MCF 10A (cell line): ENCODE measurements around the gene CCDC137. TPM values are rescaled to one million over a fixed set of nuclear protein-coding genes. Genes with fewer than 3 reads are reported as not detected.

Experiments used
- BruUV-seq: library from RNA; stranded (reverse); fragments of 400-500 nt; replicated peaks from 2 replicates; lab custom pipeline; 2021; lab: Mats Ljungman, UMichigan
- CTCF ChIA-PET: fragments of 300-600 bp; sonication (Branson Sonifier 250); formaldehyde crosslinking; extraction: SDS; loops from one replicate; lab custom pipeline; 2021; ENCODE audit warnings: antibody characterized with exemption, inconsistent platforms; lab: Yijun Ruan, JAX
- POLR2A ChIA-PET: fragments of 300-600, 350-650 bp; sonication (Branson Sonifier 250); formaldehyde crosslinking; extraction: SDS; loops from one replicate; lab custom pipeline; 2020; ENCODE audit warnings: antibody characterized with exemption, inconsistent platforms; lab: Yijun Ruan, JAX
- DNase-seq: peaks from one replicate; pipeline ENCODE4 v3.0.0-alpha.2; 2018; ENCODE audit not compliant: unreplicated experiment
- H3K27ac Mint-ChIP-seq: one replicate; pipeline ENCODE4 v1.8.0; 2022; ENCODE audit warnings: mild to moderate bottlenecking, low read depth, mixed read lengths; ENCODE audit not compliant: unreplicated experiment
- H3K27me3 Mint-ChIP-seq: one replicate; pipeline ENCODE4 v1.8.0; 2022; ENCODE audit warnings: mixed read lengths; ENCODE audit not compliant: insufficient read depth, unreplicated experiment
- H3K36me3 Mint-ChIP-seq: one replicate; pipeline ENCODE4 v1.8.0; 2022; ENCODE audit warnings: mild to moderate bottlenecking, moderate library complexity, mixed read lengths; ENCODE audit not compliant: insufficient read depth, unreplicated experiment
- H3K4me1 Mint-ChIP-seq: one replicate; pipeline ENCODE4 v1.8.0; 2022; ENCODE audit warnings: mixed read lengths; ENCODE audit not compliant: insufficient read depth, unreplicated experiment
- H3K4me3 Mint-ChIP-seq: one replicate; pipeline ENCODE4 v1.8.0; 2022; ENCODE audit warnings: mild to moderate bottlenecking, moderate library complexity, mixed read lengths; ENCODE audit not compliant: unreplicated experiment
- H3K9me3 Mint-ChIP-seq: one replicate; pipeline ENCODE4 v1.8.0; 2022; ENCODE audit warnings: mixed read lengths; ENCODE audit not compliant: unreplicated experiment
- intact Hi-C: fragments of 100-400 bp; cut with micrococcal nuclease; formaldehyde crosslinking; loops from 2 replicates; pipeline ENCODE4 v1.14.1; 2022
- total RNA-seq: library from RNA; stranded (reverse); gene quantifications from 2 replicates; pipeline ENCODE4 v1.2.3, GENCODE V29; 2022
- TF ChIP-seq, protein P1 (sequence below): fragments of 200-600 bp; IDR thresholded peaks from one replicate; pipeline ENCODE4 v1.8.0; 2022; ENCODE audit warnings: antibody characterized with exemption, mild to moderate bottlenecking; ENCODE audit not compliant: unreplicated experiment

CCDC137 gene
- total RNA-seq, 1 experiment from 2014 or later, result 27.1 TPM

DNA sequence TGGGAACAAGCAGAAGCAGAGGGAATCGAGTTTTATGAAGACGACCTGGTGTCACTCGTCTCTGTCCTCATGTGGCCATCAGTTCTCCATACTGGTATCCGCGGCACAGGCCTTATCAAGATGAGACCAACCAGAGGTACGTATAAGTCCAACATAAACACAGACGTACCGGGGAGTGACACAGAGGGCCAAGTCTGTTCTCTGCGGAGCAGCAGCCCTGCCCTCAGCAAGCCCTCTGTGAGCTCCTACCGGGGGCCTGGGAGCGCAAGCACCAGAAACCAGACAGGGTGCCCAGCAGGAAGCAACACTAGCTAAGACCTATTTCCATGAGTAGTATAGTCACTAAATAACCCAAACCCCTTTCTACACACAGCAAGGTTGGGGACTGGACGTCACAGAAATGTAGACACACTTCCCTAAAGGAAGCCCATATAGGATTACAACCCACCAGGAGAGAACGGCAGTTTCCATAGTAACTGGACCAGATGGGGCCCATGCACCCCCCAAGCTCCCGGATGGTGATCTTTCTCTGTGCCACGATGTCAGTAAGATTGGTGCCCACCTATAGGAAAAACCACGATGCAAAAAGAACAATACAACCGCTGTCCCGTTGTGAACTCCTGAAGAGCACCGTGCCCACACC is 16.1 kb downstream of the CCDC137 start:
- Mint-ChIP-seq H3K36me3 (peaks cover 40% of the 10 kb centered on the region), H3K9me3 (no peaks in the 10 kb centered on the region), H3K4me3 (peak overlapping the region; percentile 91), H3K4me1 (peaks cover 5% of the 10 kb centered on the region), H3K27ac (peak overlapping the region; percentile 89), H3K27me3 (no peaks in the 10 kb centered on the region)
- DNase-seq, result no peak
- no TSS peak for BruUV-seq
- intact Hi-C loops, result loop anchor here (1.0 to 2.0 kb wide), 2 partner anchors 16 to 45 kb away; partner anchors contain the start of genes CCDC137, NPLOC4, OXLD1 and TSPAN10
- TF ChIP-seq, protein P1, sequence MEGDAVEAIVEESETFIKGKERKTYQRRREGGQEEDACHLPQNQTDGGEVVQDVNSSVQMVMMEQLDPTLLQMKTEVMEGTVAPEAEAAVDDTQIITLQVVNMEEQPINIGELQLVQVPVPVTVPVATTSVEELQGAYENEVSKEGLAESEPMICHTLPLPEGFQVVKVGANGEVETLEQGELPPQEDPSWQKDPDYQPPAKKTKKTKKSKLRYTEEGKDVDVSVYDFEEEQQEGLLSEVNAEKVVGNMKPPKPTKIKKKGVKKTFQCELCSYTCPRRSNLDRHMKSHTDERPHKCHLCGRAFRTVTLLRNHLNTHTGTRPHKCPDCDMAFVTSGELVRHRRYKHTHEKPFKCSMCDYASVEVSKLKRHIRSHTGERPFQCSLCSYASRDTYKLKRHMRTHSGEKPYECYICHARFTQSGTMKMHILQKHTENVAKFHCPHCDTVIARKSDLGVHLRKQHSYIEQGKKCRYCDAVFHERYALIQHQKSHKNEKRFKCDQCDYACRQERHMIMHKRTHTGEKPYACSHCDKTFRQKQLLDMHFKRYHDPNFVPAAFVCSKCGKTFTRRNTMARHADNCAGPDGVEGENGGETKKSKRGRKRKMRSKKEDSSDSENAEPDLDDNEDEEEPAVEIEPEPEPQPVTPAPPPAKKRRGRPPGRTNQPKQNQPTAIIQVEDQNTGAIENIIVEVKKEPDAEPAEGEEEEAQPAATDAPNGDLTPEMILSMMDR, result no peak
- ChIA-PET CTCF (interaction anchor here (0.8 to 1.1 kb wide), 2 partner anchors 10 to 14 kb away, joined by 3 read pairs; no protein-coding TSS in a partner anchor), POLR2A (interaction anchor here (0.6 to 5.0 kb wide), 13 partner anchors 13 to 1425 kb away, joined by 3 to 122 read pairs (median 11); partner anchors contain the start of genes CCDC137, FAAP100, MRPL12 and NDUFAF8)

DNA sequence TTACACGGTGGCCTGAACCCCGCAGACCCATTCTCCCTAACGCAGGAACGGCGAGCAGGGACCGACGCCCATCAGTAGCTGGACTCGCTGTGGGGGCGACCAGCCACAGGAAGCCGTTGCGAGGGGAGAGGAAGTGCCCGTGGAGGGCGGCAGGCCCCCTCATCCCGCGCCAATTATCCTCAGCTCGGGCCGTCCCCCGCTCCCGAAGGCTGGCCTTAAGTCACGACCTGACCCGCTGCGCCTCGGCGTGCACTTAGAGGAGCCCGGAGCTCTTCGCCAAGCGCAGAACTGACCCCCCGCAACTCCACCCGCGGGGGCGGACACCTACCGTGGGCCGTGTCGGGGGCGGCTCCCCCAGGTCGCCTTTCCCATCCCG is 16.7 kb downstream of the CCDC137 start:
- H3K4me3 Mint-ChIP-seq, result peak overlapping the region; percentile 91
- H3K36me3 Mint-ChIP-seq, result peaks cover 41% of the 10 kb centered on the region
- H3K27me3 Mint-ChIP-seq, result no peaks in the 10 kb centered on the region
- no peaks in the 10 kb centered on the region for H3K9me3 Mint-ChIP-seq
- no peak for DNase-seq
- TF ChIP-seq, protein P1, result no peak
- ChIA-PET POLR2A (interaction anchor here (0.7 to 5.0 kb wide), 22 partner anchors 9 to 444 kb away, joined by 3 to 122 read pairs (median 6); partner anchors contain the start of genes CCDC137, FAAP100, MCRIP1 and MRPL12), CTCF (interaction anchor here (0.8 to 1.0 kb wide), 2 partner anchors 15 to 31 kb away, joined by 3 read pairs; no protein-coding TSS in a partner anchor)
- peaks cover 5% of the 10 kb centered on the region for H3K4me1 Mint-ChIP-seq
- peak overlapping the region; percentile 89 for H3K27ac Mint-ChIP-seq
- BruUV-seq, result no TSS peak
- intact Hi-C loops, result loop anchor here (1.0 to 2.0 kb wide), 2 partner anchors 16 to 46 kb away; partner anchors contain the start of genes CCDC137, NPLOC4, OXLD1 and TSPAN10

DNA sequence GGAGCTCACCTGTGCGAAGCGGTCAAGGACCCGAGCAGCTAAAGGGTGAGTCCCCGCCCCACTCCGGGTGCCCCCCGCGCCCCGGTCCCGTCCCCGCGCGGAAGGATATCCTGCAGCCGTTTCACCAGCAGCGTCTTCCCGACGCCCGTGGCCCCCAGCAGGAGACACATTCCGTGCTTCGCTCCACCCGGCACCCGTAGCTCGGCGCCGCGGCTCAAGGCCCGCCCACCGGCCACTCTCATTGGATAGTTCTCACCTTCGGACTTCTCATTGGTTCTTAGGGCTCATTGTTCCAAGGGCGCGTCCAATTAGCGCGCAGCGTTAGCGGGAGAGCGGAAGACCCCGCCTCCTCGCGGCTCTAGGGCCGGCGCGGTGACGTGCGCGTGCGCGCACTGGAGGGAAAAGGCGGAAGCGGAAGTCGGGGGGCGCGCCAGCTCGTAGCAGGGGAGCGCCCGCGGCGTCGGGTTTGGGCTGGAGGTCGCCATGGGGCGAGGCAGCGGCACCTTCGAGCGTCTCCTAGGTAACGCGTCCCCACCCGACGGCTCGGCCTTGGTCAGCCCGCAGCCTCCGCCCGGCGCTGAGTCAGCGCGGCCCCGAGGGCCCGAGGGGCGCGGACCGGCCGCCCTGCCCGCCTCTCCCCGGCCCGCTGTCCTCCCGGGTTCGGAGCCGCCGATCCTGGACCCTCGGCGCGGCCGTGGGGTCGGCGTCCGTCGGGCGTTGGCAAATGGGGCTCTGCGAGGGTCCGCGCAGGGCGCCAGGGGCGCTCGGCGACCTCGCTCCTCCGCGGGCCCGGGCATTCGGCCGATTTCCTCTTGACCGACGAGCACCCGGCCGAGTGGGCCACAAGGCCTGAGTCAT is 17.3 kb downstream of the CCDC137 start, which contains the start of the genes ARL16 and HGS:
Gene ARL16 (minus strand): TSS at position 214 of the 858 bp plus-strand sequence. CDS start 44 bp downstream, at position 170.
Gene HGS (plus strand): TSS at position 428 of the 858 bp plus-strand sequence. CDS start 56 bp downstream, at position 484.
- TF ChIP-seq, protein P1, result no peak
- peak; percentile 99 for DNase-seq
- Mint-ChIP-seq H3K4me1 (peaks cover 5% of the 10 kb centered on the region), H3K27ac (peak within 1 kb of the TSS; percentile 89), H3K4me3 (peak within 1 kb of the TSS; percentile 91), H3K9me3 (no peaks in the 10 kb centered on the region), H3K27me3 (no peaks in the 10 kb centered on the region), H3K36me3 (peaks cover 45% of the 10 kb centered on the region)
- ChIA-PET CTCF (interaction anchor here (0.7 to 1.0 kb wide), 4 partner anchors 15 to 30 kb away, joined by 3 to 5 read pairs (median 3); no protein-coding TSS in a partner anchor), POLR2A (interaction anchor here (0.6 to 5.0 kb wide), 32 partner anchors 8 to 468 kb away, joined by 3 to 122 read pairs (median 4); partner anchors contain the start of genes CCDC137, FAAP100, MCRIP1 and MRPL12)
- intact Hi-C loops, result loop anchor here (1.0 to 2.0 kb wide), 2 partner anchors 17 to 47 kb away; partner anchors contain the start of genes CCDC137, NPLOC4, OXLD1 and TSPAN10
- BruUV-seq, result no TSS peak
